Measurements from ENCODE around the gene SKI. TPM values are rescaled to one million over a fixed set of nuclear protein-coding genes. Genes with fewer than 3 reads are reported as not detected.

The SKI gene
- total RNA-seq, 1 donor, result 36.6 TPM

- no peak for TF ChIP-seq CTCF (IDR thresholded peaks at IDR 0.05; ENCODE audit: insufficient read depth, low read length)
- no peak overlapping the region for H3K4me3 ChIP-seq (ENCODE audit: low read depth, low read length)
- no peak for DNase-seq (ENCODE audit: low read depth)
Observed at GRCh38 chr1:2270260-2271100, 42.4 kb downstream of the SKI start.

GRCh38 chr1:2271211-2271721 is 43.1 kb downstream of the SKI start:
- H3K4me3 ChIP-seq (ENCODE audit: low read depth, low read length), result no peak overlapping the region
- no peak for TF ChIP-seq CTCF (IDR thresholded peaks at IDR 0.05; ENCODE audit: insufficient read depth, low read length)

GRCh38 chr1:2271841-2272655 is 43.9 kb downstream of the SKI start:
- H3K4me3 ChIP-seq (ENCODE audit: low read depth, low read length), result no peak overlapping the region
- TF ChIP-seq CTCF (IDR thresholded peaks at IDR 0.05; ENCODE audit: insufficient read depth, low read length), result no peak
- DNase-seq (ENCODE audit: low read depth), result no peak

More at GRCh38 chr1:2271211-2271721, 43.1 kb downstream of the SKI start:
- no peak for DNase-seq (ENCODE audit: low read depth)

GRCh38 chr1:2272686-2273400 is 44.7 kb downstream of the SKI start:
- no peak for DNase-seq (ENCODE audit: low read depth)
- no peak overlapping the region for H3K4me3 ChIP-seq (ENCODE audit: low read depth, low read length)
- no peak for TF ChIP-seq CTCF (IDR thresholded peaks at IDR 0.05; ENCODE audit: insufficient read depth, low read length)

- TF ChIP-seq CTCF (IDR thresholded peaks at IDR 0.05; ENCODE audit: insufficient read depth, low read length), result no peak
- no peak overlapping the region for H3K4me3 ChIP-seq (ENCODE audit: low read depth, low read length)
- no peak for DNase-seq (ENCODE audit: low read depth)
Observed at GRCh38 chr1:2273401-2274090, 45.4 kb downstream of the SKI start.
